ENCODE results near the gene TCF19.

DNA sequence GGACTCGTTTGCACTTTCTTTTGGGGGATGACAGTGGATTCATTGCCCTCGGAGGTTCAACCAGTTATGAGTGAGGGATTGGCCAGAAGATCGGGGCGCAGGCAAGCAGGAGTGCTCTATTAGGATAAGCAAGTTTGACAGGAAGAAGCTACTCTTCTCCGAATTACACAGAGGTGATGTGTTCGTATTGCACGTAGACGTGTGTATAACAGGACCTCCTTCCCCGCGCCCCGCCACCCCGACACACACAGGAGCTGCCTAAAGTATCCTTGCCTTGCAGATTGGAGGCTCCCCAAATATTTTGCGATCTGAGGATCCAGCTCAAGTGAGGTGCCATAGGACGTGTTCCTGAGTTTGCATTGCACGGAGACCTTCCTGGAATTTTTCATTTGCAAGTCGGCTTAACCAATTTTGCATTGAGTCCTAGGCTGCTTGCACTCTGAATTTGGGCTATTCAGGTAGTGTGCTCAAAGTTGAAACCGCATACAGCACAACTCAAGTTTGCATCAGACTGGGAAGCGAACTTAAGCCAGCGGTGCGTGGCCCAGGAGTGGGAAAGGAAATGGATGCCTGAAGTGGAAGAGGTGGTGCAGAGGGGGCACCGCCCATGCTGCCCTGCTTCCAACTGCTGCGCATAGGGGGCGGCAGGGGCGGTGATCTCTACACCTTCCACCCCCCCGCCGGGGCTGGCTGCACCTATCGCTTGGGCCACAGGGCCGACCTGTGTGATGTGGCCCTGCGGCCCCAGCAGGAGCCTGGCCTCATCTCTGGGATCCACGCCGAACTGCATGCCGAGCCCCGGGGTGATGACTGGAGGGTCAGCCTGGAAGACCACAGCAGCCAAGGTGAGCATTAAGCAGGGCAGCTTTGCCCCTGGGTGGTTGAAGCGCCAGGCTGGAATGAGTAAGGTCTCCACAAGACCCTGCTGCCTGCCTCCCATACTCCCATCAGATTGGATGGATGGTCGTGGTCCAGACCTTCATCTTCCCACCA, 770 bp downstream of the TCF19 start:
- TF ChIP-seq EZH2 (IDR thresholded peaks at IDR 0.05; ENCODE audit: insufficient read depth, poor library complexity, severe bottlenecking) = no peak
- no peak for TF ChIP-seq EZH2phosphoT487 (IDR thresholded peaks at IDR 0.05; ENCODE audit: insufficient read depth, low read depth)
